K562 (cell line): ENCODE data around the gene ASB11. TPM values are rescaled to one million over a fixed set of nuclear protein-coding genes. Genes with fewer than 3 reads are reported as not detected.

ENCODE experiments used
- ATAC-seq: fragments of 200-7000 bp; cut with Tn5 transposase; 3 replicates; pipeline ENCODE4 v1.9.1; 2020; ENCODE audit warnings: moderate library complexity
- BruUV-seq: library from RNA; stranded (reverse); fragments of 400-500 nt; replicated peaks from 2 replicates; lab custom pipeline; 2021; lab: Mats Ljungman, UMichigan
- CTCF ChIA-PET: fragments of 300-600 bp; formaldehyde crosslinking; extraction: SDS; loops from one replicate; lab custom pipeline; 2021; ENCODE audit warnings: low intra/inter-chr PET ratio; lab: Yijun Ruan, JAX
- POLR2A ChIA-PET: fragments of 300-600, 350-650 bp; sonication (Branson Sonifier 250); formaldehyde crosslinking; extraction: SDS; loops from one replicate; lab custom pipeline; 2021; ENCODE audit warnings: antibody characterized with exemption, inconsistent platforms; lab: Yijun Ruan, JAX
- DNase-seq, 4 experiments: peaks; one replicate each; pipeline versions ENCODE4 v3.0.0 to v3.0.0-alpha.2; 2011 to 2018; ENCODE audit warnings: low spot score in 3 of 4, mixed read lengths in 3 of 4; ENCODE audit errors: extremely low read depth in 1 of 4
- FAIRE-seq: peaks from 2 replicates; lab custom pipeline; 2011; peaks lifted over from hg19 to GRCh38; lab: Jason Lieb, UNC
- H2AFZ ChIP-seq: 2 replicates; pipeline ENCODE4 v1.6.0; 2011; ENCODE audit warnings: low read depth, low read length, control low read depth, inconsistent platforms
- H3K27ac ChIP-seq: fragments of 200-600 bp; 3 replicates; pipeline ENCODE4 v1.8.0; 2011; ENCODE audit warnings: low read depth, mild to moderate bottlenecking, control low read depth, inconsistent platforms, low read length, moderate library complexity, mixed read lengths; ENCODE audit errors: extremely low read depth
- H3K27me3 ChIP-seq, 2 experiments: fragments of 300-600 bp in 1 of 2; 2 replicates in 1 of 2; 3 replicates in 1 of 2; pipeline versions ENCODE4 v1.6.0 to v1.8.0; 2011; ENCODE audit warnings: inconsistent platforms in 2 of 2, low read length in 2 of 2, mild to moderate bottlenecking in 1 of 2, mixed read lengths in 1 of 2, moderate library complexity in 1 of 2; ENCODE audit not compliant: control insufficient read depth in 2 of 2, insufficient read depth in 2 of 2
- H3K36me3 ChIP-seq: fragments of 300-600 bp; 3 replicates; pipeline ENCODE4 v1.8.0; 2011; ENCODE audit warnings: mild to moderate bottlenecking, low read length, inconsistent platforms; ENCODE audit not compliant: control insufficient read depth, insufficient read depth
- H3K4me1 ChIP-seq, 2 experiments: fragments of 200-600 bp in 1 of 2; replicated peaks in 1 of 2; 2 replicates in 1 of 2; 3 replicates in 1 of 2; pipeline versions ENCODE4 v1.5.1 to v1.8.0; 2011; ENCODE audit warnings: inconsistent platforms in 2 of 2, low read length in 2 of 2, mild to moderate bottlenecking in 1 of 2, mixed read lengths in 1 of 2, moderate library complexity in 1 of 2; ENCODE audit not compliant: control insufficient read depth in 2 of 2, insufficient read depth in 2 of 2
- H3K4me2 ChIP-seq: 2 replicates; pipeline ENCODE4 v1.6.1; 2011; ENCODE audit warnings: low read length, control low read depth, inconsistent platforms, mixed read lengths; ENCODE audit not compliant: insufficient read depth
- H3K4me3 ChIP-seq: fragments of 200-600 bp; sonication (generic), shearing (Covaris generic); 2 replicates; pipeline ENCODE4 v1.5.1; 2016; ENCODE audit warnings: control low read depth, inconsistent platforms
- H3K79me2 ChIP-seq: fragments of 200-600 bp; 3 replicates; pipeline ENCODE4 v1.8.0; 2011; ENCODE audit warnings: low read length, inconsistent platforms; ENCODE audit not compliant: control insufficient read depth, insufficient read depth
- H3K9ac ChIP-seq, 2 experiments: 2 replicates each; pipeline versions ENCODE4 v1.6.0 to v1.6.1; 2011; ENCODE audit warnings: low read depth in 2 of 2, low read length in 2 of 2, control low read depth in 1 of 2, inconsistent platforms in 1 of 2, mild to moderate bottlenecking in 1 of 2, mixed read lengths in 1 of 2; ENCODE audit not compliant: insufficient read depth in 1 of 2
- H3K9me1 ChIP-seq: one replicate; pipeline ENCODE4 v1.6.0; 2011; ENCODE audit warnings: inconsistent platforms, mild to moderate bottlenecking, low read length, moderate library complexity; ENCODE audit not compliant: control insufficient read depth, insufficient read depth
- H3K9me3 ChIP-seq: replicated peaks from 2 replicates; pipeline ENCODE4 v1.5.1; 2011; ENCODE audit warnings: low read depth, low read length, inconsistent platforms; ENCODE audit not compliant: control insufficient read depth, insufficient read depth
- H4K20me1 ChIP-seq: replicated peaks from 2 replicates; pipeline ENCODE4 v1.6.1; 2011; ENCODE audit warnings: low read length, inconsistent platforms, mixed read lengths; ENCODE audit not compliant: control insufficient read depth, insufficient read depth
- CHD7 ChIP-seq: fragments of 200-600 bp; sonication (generic); IDR thresholded peaks from one replicate; pipeline ENCODE4 v1.6.1; 2012; ENCODE audit warnings: mild to moderate bottlenecking, low read depth, low read length, inconsistent platforms
- ELF4 ChIP-seq: fragments of 450-650 bp; formaldehyde crosslinking; IDR thresholded peaks from 2 replicates; pipeline ENCODE4 v1.4.0; 2022; ENCODE audit warnings: missing genetic modification characterization
- MEF2A ChIP-seq: IDR thresholded peaks from 2 replicates; pipeline ENCODE4 v1.6.1; 2011; ENCODE audit warnings: low read depth, mild to moderate bottlenecking, low read length, moderate library complexity; ENCODE audit not compliant: control insufficient read depth
- MEF2D ChIP-seq: conservative IDR thresholded peaks from 2 replicates; pipeline ENCODE4 v1.6.1; 2016; ENCODE audit warnings: low read depth, missing genetic modification characterization, missing compliant biosample characterization
- RBBP5 ChIP-seq: fragments of 200-600 bp; sonication (generic); IDR thresholded peaks from 2 replicates; pipeline ENCODE4 v1.6.1; 2012; ENCODE audit warnings: borderline replicate concordance, mild to moderate bottlenecking, low read length, control low read depth, inconsistent platforms; ENCODE audit not compliant: insufficient read depth, poor library complexity, severe bottlenecking
- RCOR1 ChIP-seq, 2 experiments: IDR thresholded peaks; 2 replicates each; pipeline ENCODE4 v1.6.1; 2012; ENCODE audit warnings: low read depth in 2 of 2, low read length in 2 of 2, borderline replicate concordance in 1 of 2, improper control_type of control experiment in 1 of 2
- ZBTB1 ChIP-seq: sonication (generic); formaldehyde crosslinking; IDR thresholded peaks from 2 replicates; pipeline ENCODE4 v1.8.1; 2023; ENCODE audit warnings: missing genetic modification reagents, low read depth, mild to moderate bottlenecking, borderline replicate concordance
- ZNF589 ChIP-seq: fragments of 200-800 bp; sonication (Bioruptor generic); IDR thresholded peaks from 2 replicates; pipeline ENCODE4 v1.6.1; 2016; ENCODE audit warnings: low read depth, missing genetic modification characterization, missing compliant biosample characterization
- WGBS: fragments of 100-300 bp; shearing (Covaris generic); methylation state at CpG from one replicate; pipeline ENCODE4 v1.1.6; 2016; ENCODE audit warnings: low coverage, mixed read lengths; ENCODE audit not compliant: insufficient coverage; ENCODE audit errors: missing lambda C conversion rate; 5-methylcytosine and 5-hydroxymethylcytosine counted together
- in situ Hi-C: fragments of 300-500 bp; cut with MboI; formaldehyde crosslinking; loops from 4 replicates; pipeline ENCODE4 v1.15.0; 2018; ENCODE audit warnings: inconsistent platforms, mixed read lengths
- intact Hi-C: fragments of 100-400 bp; cut with micrococcal nuclease; formaldehyde crosslinking; loops from 2 replicates; pipeline ENCODE4 v1.14.2; 2022
- polyA plus RNA-seq, 8 experiments: library from polyadenylated mRNA; depleted of rRNA in 4 of 8; stranded (reverse) in 5 of 8; unstranded in 3 of 8; fragments of >200 nt; fragmentation: Nextera tagmentation in 2 of 8; fragmentation: Illumina TruSeq in 1 of 8; extraction: Ambion mirVana in 2 of 8; extraction: Trizol in 1 of 8; gene quantifications; 2 replicates each; pipeline versions ENCODE4 v1.2.1 to v1.2.3, GENCODE V29; 2011 to 2014; ENCODE audit warnings: inconsistent platforms in 1 of 8, missing spikeins in 1 of 8
- total RNA-seq, 7 experiments: library from RNA; depleted of rRNA in 6 of 7; stranded (reverse); fragments of >200 nt in 6 of 7; fragmentation: Illumina TruSeq in 2 of 7; extraction: Trizol in 2 of 7; gene quantifications; 2 replicates each; pipeline versions ENCODE4 v1.2.1 to v1.2.3, GENCODE V29; 2011 to 2021; ENCODE audit warnings: low replicate concordance in 1 of 7

The ASB11 gene
- total and polyA plus RNA-seq, 9 of the 15 experiments (the other 6 are each of a cell fraction or from before 2014, with no cell fraction given) = not detected

DNA sequence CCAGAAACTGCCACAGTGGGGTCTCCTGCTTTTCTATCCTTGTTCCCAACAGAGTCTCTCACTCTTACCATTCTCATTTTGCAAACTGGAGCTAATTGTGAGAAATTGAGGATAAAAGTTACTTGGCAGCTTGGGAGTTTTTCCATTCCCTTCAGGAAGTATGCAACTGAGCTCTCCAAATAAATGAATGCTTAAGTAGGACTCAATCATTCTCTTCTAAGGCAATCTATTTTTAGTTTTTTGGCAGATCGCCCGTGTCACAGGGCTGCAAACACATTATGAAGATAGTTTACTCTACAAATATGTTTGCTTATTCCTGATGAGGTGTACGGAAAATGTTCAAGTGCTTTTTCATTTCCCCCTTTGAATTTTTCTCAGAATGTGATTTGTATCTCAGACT is 5.3 kb downstream of the ASB11 start:
- intact Hi-C loops = no loop called here
- Histone ChIP-seq H3K27me3 (peaks cover 0 to 4% of the 10 kb centered on the region in 2 experiments; a peak in 1 of 5 replicates), H2AFZ (no peak overlapping the region), H3K27ac (no peak overlapping the region), H3K9me1 (no peaks in the 10 kb centered on the region), H3K4me1 (no peaks in the 10 kb centered on the region), H3K9me3 (no peaks in the 10 kb centered on the region), H3K4me3 (no peak overlapping the region), H3K4me2 (no peak overlapping the region), H3K9ac (no peak overlapping the region), H4K20me1 (no peaks in the 10 kb centered on the region), H3K79me2 (no peaks in the 10 kb centered on the region), H3K36me3 (no peaks in the 10 kb centered on the region)
- in situ Hi-C loops = no loop called here
- POLR2A ChIA-PET = no interaction called here
- no TSS peak for BruUV-seq
- FAIRE-seq = no peak
- DNase-seq = peak in 1 of 4 experiments; percentile 20
- ATAC-seq = no peak
- CTCF ChIA-PET = no interaction called here
- WGBS = 0% methylated on average over 3 of the region's 3 CpGs
- TF ChIP-seq ELF4 (CRISPR knock-in tag) = no peak
- peak; percentile 36; the same call in 1 of the 2 replicates for TF ChIP-seq MEF2A
- no peak for TF ChIP-seq ZNF589 (CRISPR knock-in tag)
- no peak for TF ChIP-seq CHD7
- no peak for TF ChIP-seq RBBP5
- no peak for TF ChIP-seq ZBTB1
- no peak for TF ChIP-seq RCOR1 (IDR thresholded peaks at IDR 0.05; ENCODE audit: borderline replicate concordance in 1 of 2, low read depth in 2 of 2, low read length in 2 of 2)
- peak; percentile 64 for TF ChIP-seq MEF2D
